Thyroid gland (tissue), 4 donors: ENCODE measurements around the gene CERT1.

Experiments
- CTCF ChIP-seq, 6 experiments: fragments of 200-600 bp in 3 of 6; fragments of 450-650 bp in 3 of 6; sonication (generic) in 3 of 6; IDR thresholded peaks; one replicate each; pipeline ENCODE4 v1.5.1; 2016 to 2019; ENCODE audit warnings: antibody characterized with exemption in 6 of 6, mild to moderate bottlenecking in 2 of 6, inconsistent platforms in 1 of 6, moderate library complexity in 1 of 6
- POLR2A ChIP-seq, 2 donors: fragments of 450-650 bp; IDR thresholded peaks; one replicate each; pipeline ENCODE4 v1.6.1; 2017; ENCODE audit warnings: antibody characterized with exemption in 2 of 2, mild to moderate bottlenecking in 2 of 2, moderate library complexity in 1 of 2

GRCh38 chr5:75468593-75468992 lies 42.8 kb downstream of the CERT1 start:
- TF ChIP-seq CTCF (IDR thresholded peaks at IDR 0.05): no peak
- TF ChIP-seq POLR2A (IDR thresholded peaks at IDR 0.05): no peak
